Brain pericyte (primary cell): Measurements from ENCODE around the gene UBASH3B.
A peak's percentile ranks its signal among the peaks of the same experiment; 100 is the strongest.

Experiments
- DNase-seq: peaks from one replicate; pipeline ENCODE4 v3.0.0-alpha.2; 2012; ENCODE audit warnings: low read depth, low spot score

Gene UBASH3B

GRCh38 chr11:122731500-122731913, 76.0 kb downstream of the UBASH3B start:
- DNase-seq: no peak

- DNase-seq: no peak
Measured at GRCh38 chr11:122732342-122733315, 77.1 kb downstream of the UBASH3B start.

GRCh38 chr11:122733318-122733717, 77.8 kb downstream of the UBASH3B start:
- DNase-seq: peak; percentile 72

- DNase-seq: no peak
Measured at GRCh38 chr11:122734848-122735496, 79.5 kb downstream of the UBASH3B start.

- DNase-seq: no peak
Measured at GRCh38 chr11:122737951-122738693, 82.6 kb downstream of the UBASH3B start.

GRCh38 chr11:122741613-122742300, 86.2 kb downstream of the UBASH3B start:
- DNase-seq: peak; percentile 90

- no peak for DNase-seq
Measured at GRCh38 chr11:122742301-122743018, 86.9 kb downstream of the UBASH3B start.

GRCh38 chr11:122743097-122743741, 87.7 kb downstream of the UBASH3B start:
- DNase-seq: no peak

GRCh38 chr11:122743949-122744348, 88.4 kb downstream of the UBASH3B start:
- DNase-seq: no peak

- no peak for DNase-seq
Measured at GRCh38 chr11:122744357-122744756, 88.8 kb downstream of the UBASH3B start.

GRCh38 chr11:122745111-122745510, 89.6 kb downstream of the UBASH3B start:
- no peak for DNase-seq

- no peak for DNase-seq
Measured at GRCh38 chr11:122746050-122746478, 90.5 kb downstream of the UBASH3B start.

GRCh38 chr11:122746611-122747244, 91.2 kb downstream of the UBASH3B start:
- peak; percentile 55 for DNase-seq

GRCh38 chr11:122747351-122747781, 91.8 kb downstream of the UBASH3B start:
- peak; percentile 97 for DNase-seq

- DNase-seq: no peak
Measured at GRCh38 chr11:122749005-122749687, 93.6 kb downstream of the UBASH3B start.

- DNase-seq: no peak
Measured at GRCh38 chr11:122750049-122750448, 94.5 kb downstream of the UBASH3B start.

- DNase-seq: no peak
Measured at GRCh38 chr11:122751292-122752070, 96.0 kb downstream of the UBASH3B start.

GRCh38 chr11:122754028-122754427, 98.5 kb downstream of the UBASH3B start:
- DNase-seq: no peak
